Thyroid gland (tissue), 4 donors: ENCODE results near the gene TRAF6.

ENCODE experiments used
- POLR2A ChIP-seq, 2 donors: fragments of 450-650 bp; IDR thresholded peaks; one replicate each; pipeline ENCODE4 v1.6.1; 2017; ENCODE audit warnings: antibody characterized with exemption in 2 of 2, mild to moderate bottlenecking in 2 of 2, moderate library complexity in 1 of 2
- TF ChIP-seq, protein P1 (sequence below), 6 experiments: fragments of 200-600 bp in 3 of 6; fragments of 450-650 bp in 3 of 6; sonication (generic) in 3 of 6; IDR thresholded peaks; one replicate each; pipeline ENCODE4 v1.5.1; 2016 to 2019; ENCODE audit warnings: antibody characterized with exemption in 6 of 6, mild to moderate bottlenecking in 2 of 6, inconsistent platforms in 1 of 6, moderate library complexity in 1 of 6

GRCh38 chr11:36451045-36451444 lies 59.0 kb downstream of the TRAF6 start:
- TF ChIP-seq POLR2A (IDR thresholded peaks at IDR 0.05), result no peak
- TF ChIP-seq, protein P1, sequence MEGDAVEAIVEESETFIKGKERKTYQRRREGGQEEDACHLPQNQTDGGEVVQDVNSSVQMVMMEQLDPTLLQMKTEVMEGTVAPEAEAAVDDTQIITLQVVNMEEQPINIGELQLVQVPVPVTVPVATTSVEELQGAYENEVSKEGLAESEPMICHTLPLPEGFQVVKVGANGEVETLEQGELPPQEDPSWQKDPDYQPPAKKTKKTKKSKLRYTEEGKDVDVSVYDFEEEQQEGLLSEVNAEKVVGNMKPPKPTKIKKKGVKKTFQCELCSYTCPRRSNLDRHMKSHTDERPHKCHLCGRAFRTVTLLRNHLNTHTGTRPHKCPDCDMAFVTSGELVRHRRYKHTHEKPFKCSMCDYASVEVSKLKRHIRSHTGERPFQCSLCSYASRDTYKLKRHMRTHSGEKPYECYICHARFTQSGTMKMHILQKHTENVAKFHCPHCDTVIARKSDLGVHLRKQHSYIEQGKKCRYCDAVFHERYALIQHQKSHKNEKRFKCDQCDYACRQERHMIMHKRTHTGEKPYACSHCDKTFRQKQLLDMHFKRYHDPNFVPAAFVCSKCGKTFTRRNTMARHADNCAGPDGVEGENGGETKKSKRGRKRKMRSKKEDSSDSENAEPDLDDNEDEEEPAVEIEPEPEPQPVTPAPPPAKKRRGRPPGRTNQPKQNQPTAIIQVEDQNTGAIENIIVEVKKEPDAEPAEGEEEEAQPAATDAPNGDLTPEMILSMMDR (IDR thresholded peaks at IDR 0.05), result no peak
